Fibroblast of lung (primary cell): ENCODE measurements around the gene VAMP1.

Source experiments
- EZH2 ChIP-seq: IDR thresholded peaks from 2 replicates; pipeline ENCODE4 v1.5.1; 2012; ENCODE audit warnings: low read length, control low read depth, mild to moderate bottlenecking; ENCODE audit errors: missing control alignments
- TF ChIP-seq, protein P1 (sequence below), 2 donors: IDR thresholded peaks in 1 of 2; conservative IDR thresholded peaks in 1 of 2; 1 replicate in 1 of 2; 2 replicates in 1 of 2; pipeline ENCODE4 v1.5.1; 2011 to 2012; ENCODE audit warnings: low read length in 2 of 2, control low read depth in 1 of 2, inconsistent platforms in 1 of 2, low read depth in 1 of 2, mild to moderate bottlenecking in 1 of 2

DNA sequence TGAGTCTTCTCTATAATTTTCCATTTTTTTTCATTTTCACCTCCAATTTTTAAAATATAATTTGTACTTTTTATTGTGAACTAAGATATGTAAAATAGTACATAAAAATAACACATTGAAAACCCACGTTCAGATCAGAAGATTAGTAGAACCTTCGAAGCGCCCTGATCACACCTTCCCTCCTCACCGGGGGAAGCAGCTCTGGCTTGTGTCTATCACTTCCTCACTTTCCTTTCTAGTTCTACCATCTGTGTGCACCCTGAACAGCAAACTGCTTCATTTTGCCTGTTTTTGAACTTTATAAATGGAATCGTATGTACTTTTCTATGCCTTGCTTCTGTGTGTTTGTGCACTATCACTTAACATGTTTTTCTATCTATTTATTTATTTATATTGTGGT is 37.5 kb downstream of the VAMP1 start:
- TF ChIP-seq, protein P1, sequence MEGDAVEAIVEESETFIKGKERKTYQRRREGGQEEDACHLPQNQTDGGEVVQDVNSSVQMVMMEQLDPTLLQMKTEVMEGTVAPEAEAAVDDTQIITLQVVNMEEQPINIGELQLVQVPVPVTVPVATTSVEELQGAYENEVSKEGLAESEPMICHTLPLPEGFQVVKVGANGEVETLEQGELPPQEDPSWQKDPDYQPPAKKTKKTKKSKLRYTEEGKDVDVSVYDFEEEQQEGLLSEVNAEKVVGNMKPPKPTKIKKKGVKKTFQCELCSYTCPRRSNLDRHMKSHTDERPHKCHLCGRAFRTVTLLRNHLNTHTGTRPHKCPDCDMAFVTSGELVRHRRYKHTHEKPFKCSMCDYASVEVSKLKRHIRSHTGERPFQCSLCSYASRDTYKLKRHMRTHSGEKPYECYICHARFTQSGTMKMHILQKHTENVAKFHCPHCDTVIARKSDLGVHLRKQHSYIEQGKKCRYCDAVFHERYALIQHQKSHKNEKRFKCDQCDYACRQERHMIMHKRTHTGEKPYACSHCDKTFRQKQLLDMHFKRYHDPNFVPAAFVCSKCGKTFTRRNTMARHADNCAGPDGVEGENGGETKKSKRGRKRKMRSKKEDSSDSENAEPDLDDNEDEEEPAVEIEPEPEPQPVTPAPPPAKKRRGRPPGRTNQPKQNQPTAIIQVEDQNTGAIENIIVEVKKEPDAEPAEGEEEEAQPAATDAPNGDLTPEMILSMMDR (conservative IDR thresholded peaks at IDR 0.05 in 1 of 2, IDR thresholded peaks at IDR 0.05 in 1 of 2; ENCODE audit: low read depth in 1 of 2, low read length in 2 of 2): no peak
- no peak for TF ChIP-seq EZH2
